K562 (cell line): Measurements from ENCODE around the gene CSTPP1. TPM values are rescaled to one million over a fixed set of nuclear protein-coding genes. Genes with fewer than 3 reads are reported as not detected.

Experiments
- BRCA1 ChIP-seq, 2 experiments: fragments of 450-650 bp in 1 of 2; sonication (generic) in 1 of 2; formaldehyde crosslinking in 1 of 2; IDR thresholded peaks; 2 replicates each; pipeline versions ENCODE4 v1.5.0 to v1.6.1; 2017 to 2020; ENCODE audit warnings: mild to moderate bottlenecking in 1 of 2, missing genetic modification reagents in 1 of 2
- CEBPZ ChIP-seq: fragments of 150-350 bp; IDR thresholded peaks from 2 replicates; pipeline ENCODE4 v1.6.1; 2014; ENCODE audit warnings: low read depth, mild to moderate bottlenecking, low read length, borderline replicate concordance
- CHD1 ChIP-seq: fragments of 200-600 bp; sonication (generic); IDR thresholded peaks from one replicate; pipeline ENCODE4 v1.6.1; 2012; ENCODE audit warnings: mild to moderate bottlenecking, moderate library complexity, low read length, inconsistent platforms
- DEAF1 ChIP-seq: fragments of 450-650 bp; formaldehyde crosslinking; IDR thresholded peaks from 2 replicates; pipeline ENCODE4 v1.4.0; 2020; ENCODE audit warnings: mild to moderate bottlenecking, moderate library complexity
- EP300 ChIP-seq: IDR thresholded peaks from 2 replicates; pipeline ENCODE4 v1.6.1; 2012; ENCODE audit warnings: low read length, improper control_type of control experiment
- GABPA ChIP-seq: fragments of 200-800 bp; sonication (Bioruptor generic); conservative IDR thresholded peaks from 2 replicates; pipeline ENCODE4 v1.6.1; 2016; ENCODE audit warnings: low read depth, missing genetic modification characterization, missing compliant biosample characterization
- HDAC1 ChIP-seq, 2 experiments: fragments of 450-650 bp; IDR thresholded peaks; 2 replicates each; pipeline ENCODE4 v1.6.1; 2016 to 2017; ENCODE audit warnings: inconsistent platforms in 1 of 2, mild to moderate bottlenecking in 1 of 2, moderate library complexity in 1 of 2
- HDAC8 ChIP-seq: fragments of 450-650 bp; IDR thresholded peaks from 2 replicates; pipeline ENCODE4 v1.6.1; 2016; ENCODE audit warnings: mild to moderate bottlenecking, missing genetic modification characterization, moderate library complexity, missing compliant biosample characterization
- NCOA2 ChIP-seq, 2 experiments: fragments of 450-650 bp; IDR thresholded peaks; 2 replicates each; pipeline ENCODE4 v1.6.1; 2018; ENCODE audit warnings: mild to moderate bottlenecking in 2 of 2, moderate library complexity in 1 of 2; ENCODE audit not compliant: partially characterized antibody in 2 of 2
- NFE2L1 ChIP-seq: fragments of 450-650 bp; IDR thresholded peaks from 2 replicates; pipeline ENCODE4 v1.6.1; 2016; ENCODE audit warnings: missing genetic modification characterization, low read depth, mild to moderate bottlenecking, missing compliant biosample characterization, moderate library complexity, borderline replicate concordance
- NUFIP1 ChIP-seq: fragments of 450-650 bp; IDR thresholded peaks from 2 replicates; pipeline ENCODE4 v1.6.1; 2018; ENCODE audit not compliant: partially characterized antibody
- PCBP1 ChIP-seq: fragments of 200-400 bp; formaldehyde crosslinking; IDR thresholded peaks from 2 replicates; pipeline ENCODE4 v1.6.1; 2018; ENCODE audit warnings: mild to moderate bottlenecking, low read depth, low read length; ENCODE audit not compliant: poor library complexity, severe bottlenecking
- POLR2AphosphoS2 ChIP-seq: IDR thresholded peaks from 2 replicates; pipeline ENCODE4 v1.6.1; 2012; ENCODE audit warnings: low read length, improper control_type of control experiment
- SIN3A ChIP-seq, 2 experiments: fragments of 150-350 bp in 1 of 2; IDR thresholded peaks; 2 replicates each; pipeline ENCODE4 v1.6.1; 2011 to 2016; ENCODE audit warnings: borderline replicate concordance in 2 of 2, low read depth in 2 of 2, low read length in 2 of 2, mild to moderate bottlenecking in 2 of 2, moderate library complexity in 2 of 2; ENCODE audit not compliant: control insufficient read depth in 1 of 2
- ZBTB43 ChIP-seq: sonication (generic); formaldehyde crosslinking; IDR thresholded peaks from 2 replicates; pipeline ENCODE4 v1.8.0; 2023; ENCODE audit warnings: mild to moderate bottlenecking, missing genetic modification reagents
- ZFP1 ChIP-seq: fragments of 450-650 bp; formaldehyde crosslinking; IDR thresholded peaks from 2 replicates; pipeline ENCODE4 v1.4.0; 2020; ENCODE audit warnings: mild to moderate bottlenecking, mixed read lengths
- ZNF277 ChIP-seq: fragments of 250-450 bp; sonication (Bioruptor Pico); IDR thresholded peaks from 2 replicates; pipeline ENCODE4 v1.8.0; 2022; ENCODE audit warnings: inconsistent platforms, mild to moderate bottlenecking, moderate library complexity, borderline replicate concordance
- ZNF586 ChIP-seq: fragments of 450-650 bp; formaldehyde crosslinking; conservative IDR thresholded peaks from 2 replicates; pipeline ENCODE4 v1.4.0; 2020; ENCODE audit warnings: mild to moderate bottlenecking, moderate library complexity
- polyA plus RNA-seq, 8 experiments: library from polyadenylated mRNA; depleted of rRNA in 4 of 8; stranded (reverse) in 5 of 8; unstranded in 3 of 8; fragments of >200 nt; fragmentation: Nextera tagmentation in 2 of 8; fragmentation: Illumina TruSeq in 1 of 8; extraction: Ambion mirVana in 2 of 8; extraction: Trizol in 1 of 8; gene quantifications; 2 replicates each; pipeline versions ENCODE4 v1.2.1 to v1.2.3, GENCODE V29; 2011 to 2014; ENCODE audit warnings: inconsistent platforms in 1 of 8, missing spikeins in 1 of 8
- total RNA-seq, 7 experiments: library from RNA; depleted of rRNA in 6 of 7; stranded (reverse); fragments of >200 nt in 6 of 7; fragmentation: Illumina TruSeq in 2 of 7; extraction: Trizol in 2 of 7; gene quantifications; 2 replicates each; pipeline versions ENCODE4 v1.2.1 to v1.2.3, GENCODE V29; 2011 to 2021; ENCODE audit warnings: low replicate concordance in 1 of 7

Gene CSTPP1
- total and polyA plus RNA-seq, 9 of the 15 experiments (the other 6 are each of a cell fraction or from before 2014, with no cell fraction given): 6.5 to 17.8 (median 9.2) TPM

DNA sequence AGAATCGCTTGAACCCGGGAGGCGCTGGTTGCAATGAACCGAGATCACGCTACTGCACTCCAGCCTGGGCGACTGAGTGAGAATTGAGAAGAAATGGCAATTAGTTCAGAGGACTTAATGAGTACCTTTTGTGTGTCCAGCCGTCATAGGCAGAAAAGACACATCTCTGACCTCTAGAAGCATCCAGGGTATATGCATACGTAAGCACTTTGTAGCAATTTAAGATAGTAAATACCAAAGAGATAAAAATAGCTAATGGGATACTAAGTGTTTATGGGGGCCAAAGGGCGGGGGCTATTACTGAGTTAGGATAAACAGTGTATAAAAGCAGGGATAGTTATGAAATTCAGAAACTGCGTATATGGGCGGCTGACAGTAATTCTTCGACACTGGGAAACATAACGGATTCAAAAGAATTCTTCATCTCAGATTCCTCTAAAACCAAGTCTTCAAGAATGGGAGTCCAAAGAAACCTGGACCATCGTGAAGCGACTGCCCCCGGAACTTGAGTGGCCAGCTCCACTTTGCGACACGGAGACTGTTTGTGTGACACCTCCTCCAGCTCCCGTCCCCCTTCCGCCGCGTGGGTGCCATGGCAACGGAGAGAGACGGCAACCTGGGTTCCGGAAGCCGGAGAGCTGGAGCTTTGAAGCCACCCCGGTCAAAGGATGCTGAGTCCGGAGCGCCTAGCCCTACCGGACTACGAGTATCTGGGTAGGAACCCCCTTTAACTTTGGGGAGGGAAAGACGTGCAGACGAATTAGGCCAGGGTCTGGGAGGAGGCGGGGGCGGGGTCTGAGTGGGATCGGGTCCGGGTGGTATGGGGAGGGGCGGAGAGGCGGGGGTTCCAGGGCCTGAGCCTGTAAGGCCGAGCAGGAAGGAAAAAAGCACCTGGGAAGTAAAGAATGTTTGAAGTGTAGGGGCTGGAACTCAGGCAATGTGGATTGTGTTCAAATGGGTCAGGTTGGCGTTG, at the start of gene CSTPP1 (continued):
- TF ChIP-seq CEBPZ (no peak), NFE2L1 (tag) (no peak), POLR2AphosphoS2 (no peak), CHD1 (no peak), HDAC8 (tag) (no peak), ZBTB43 (CRISPR knock-in tag) (no peak), EP300 (0 out of 2 replicates have a peak, but pooled peaks have one; percentile 40), ZNF586 (CRISPR knock-in tag) (no peak), SIN3A (IDR thresholded peaks at IDR 0.05; ENCODE audit: borderline replicate concordance in 2 of 2, control insufficient read depth in 1 of 2, low read depth in 2 of 2, low read length in 2 of 2) (peak; percentile 56 to 63; a peak in 3 of 4 replicates), HDAC1 (IDR thresholded peaks at IDR 0.05) (peak in 1 of 2 experiments; percentile 87; a peak in 2 of 4 replicates), ZNF277 (CRISPR knock-in tag) (no peak), DEAF1 (CRISPR knock-in tag) (no peak), ZFP1 (CRISPR knock-in tag) (no peak), NCOA2 (IDR thresholded peaks at IDR 0.05; ENCODE audit: partially characterized antibody in 2 of 2) (no peak), PCBP1 (no peak), NUFIP1 (no peak), GABPA (tag) (peak; percentile 96), BRCA1 (IDR thresholded peaks at IDR 0.05) (no peak), BRCA1 (CRISPR knock-in tag; IDR thresholded peaks at IDR 0.05) (no peak)
